Body of pancreas (tissue), 4 donors: ENCODE results near the gene SLC9A7.

Experiments used
- POLR2A ChIP-seq, 3 donors: fragments of 450-650 bp; IDR thresholded peaks; one replicate each; pipeline ENCODE4 v1.6.1; 2016; ENCODE audit warnings: antibody characterized with exemption in 3 of 3, mild to moderate bottlenecking in 2 of 3
- TF ChIP-seq, protein P1 (sequence below), 7 experiments: fragments of 450-650 bp in 4 of 7; fragments of 200-600 bp in 3 of 7; sonication (generic) in 3 of 7; IDR thresholded peaks; one replicate each; pipeline ENCODE4 v1.5.1; 2016 to 2019; ENCODE audit warnings: antibody characterized with exemption in 7 of 7

DNA sequence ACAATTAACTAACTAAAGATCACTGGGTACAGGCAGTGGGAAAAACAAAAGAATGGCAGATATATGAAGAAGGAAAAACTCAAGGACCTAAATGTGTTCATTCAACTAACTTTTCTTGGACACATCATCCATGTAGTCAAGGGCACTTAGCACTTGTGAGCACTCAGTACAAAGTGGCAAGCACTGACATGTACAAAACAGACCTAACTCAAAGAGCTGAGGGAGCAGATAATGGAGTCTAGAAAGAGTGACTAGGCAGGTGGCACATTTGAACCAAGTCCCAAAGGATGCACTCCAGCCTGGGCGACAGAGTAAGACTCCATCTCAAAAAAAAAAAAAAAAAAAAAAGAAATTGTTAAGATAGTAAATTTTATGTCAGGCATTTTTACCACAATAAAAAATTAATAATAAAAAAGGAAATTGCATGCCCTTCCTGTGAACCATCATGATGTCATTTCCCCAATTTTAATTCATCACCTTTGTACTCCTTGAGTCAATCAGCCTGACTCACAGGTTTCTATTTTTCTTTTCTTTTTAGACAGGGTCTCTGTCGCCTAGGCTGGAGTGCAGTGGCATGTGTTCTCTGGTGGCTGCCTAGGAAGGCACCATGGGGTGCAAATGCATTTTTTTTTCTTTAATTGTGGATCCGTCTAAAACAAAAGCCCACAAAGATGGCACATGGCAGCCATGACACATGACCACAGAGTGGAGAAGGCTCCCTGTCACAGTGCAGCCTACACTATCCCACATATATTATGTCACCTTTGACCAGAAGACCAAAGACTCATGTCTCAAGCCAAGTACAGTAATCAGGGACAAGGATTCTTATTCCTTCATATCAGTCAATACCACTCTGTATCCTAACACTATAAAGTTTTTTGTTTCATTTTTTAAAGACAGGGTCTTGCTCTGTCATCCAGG lies 93.4 kb downstream of the SLC9A7 start:
- TF ChIP-seq POLR2A (IDR thresholded peaks at IDR 0.05), result no peak
- TF ChIP-seq, protein P1, sequence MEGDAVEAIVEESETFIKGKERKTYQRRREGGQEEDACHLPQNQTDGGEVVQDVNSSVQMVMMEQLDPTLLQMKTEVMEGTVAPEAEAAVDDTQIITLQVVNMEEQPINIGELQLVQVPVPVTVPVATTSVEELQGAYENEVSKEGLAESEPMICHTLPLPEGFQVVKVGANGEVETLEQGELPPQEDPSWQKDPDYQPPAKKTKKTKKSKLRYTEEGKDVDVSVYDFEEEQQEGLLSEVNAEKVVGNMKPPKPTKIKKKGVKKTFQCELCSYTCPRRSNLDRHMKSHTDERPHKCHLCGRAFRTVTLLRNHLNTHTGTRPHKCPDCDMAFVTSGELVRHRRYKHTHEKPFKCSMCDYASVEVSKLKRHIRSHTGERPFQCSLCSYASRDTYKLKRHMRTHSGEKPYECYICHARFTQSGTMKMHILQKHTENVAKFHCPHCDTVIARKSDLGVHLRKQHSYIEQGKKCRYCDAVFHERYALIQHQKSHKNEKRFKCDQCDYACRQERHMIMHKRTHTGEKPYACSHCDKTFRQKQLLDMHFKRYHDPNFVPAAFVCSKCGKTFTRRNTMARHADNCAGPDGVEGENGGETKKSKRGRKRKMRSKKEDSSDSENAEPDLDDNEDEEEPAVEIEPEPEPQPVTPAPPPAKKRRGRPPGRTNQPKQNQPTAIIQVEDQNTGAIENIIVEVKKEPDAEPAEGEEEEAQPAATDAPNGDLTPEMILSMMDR (IDR thresholded peaks at IDR 0.05), result no peak
